Activated T-helper 2 cell treated with anti-CD3 and anti-CD28 coated beads, Interferon-gamma antibody, Interleukin-2, Interleukin-4, amounts not matched to agents 10 μg/mL and 5 μg/mL and 100 μg/mL, durations not matched to agents 14 hours and 24 hours and 36 hours (primary cell): ENCODE results near the gene INHBA. TPM values are rescaled to one million over a fixed set of nuclear protein-coding genes. Genes with fewer than 3 reads are reported as not detected.

Experiments used
- DNase-seq: peaks from one replicate; pipeline ENCODE4 v3.0.0; 2021; ENCODE audit warnings: low spot score
- H3K27ac Mint-ChIP-seq: one replicate; pipeline ENCODE4 v1.8.0; 2021; ENCODE audit warnings: mixed read lengths
- H3K27me3 Mint-ChIP-seq: one replicate; pipeline ENCODE4 v1.8.0; 2021; ENCODE audit warnings: low read depth, mixed read lengths
- H3K36me3 Mint-ChIP-seq: one replicate; pipeline ENCODE4 v1.8.0; 2021; ENCODE audit warnings: low read depth, mixed read lengths
- H3K4me1 Mint-ChIP-seq: one replicate; pipeline ENCODE4 v1.8.0; 2021; ENCODE audit warnings: low read depth, mixed read lengths
- H3K4me3 Mint-ChIP-seq: one replicate; pipeline ENCODE4 v1.8.0; 2021; ENCODE audit warnings: low read depth, mild to moderate bottlenecking, moderate library complexity, mixed read lengths
- H3K9me3 Mint-ChIP-seq: one replicate; pipeline ENCODE4 v1.8.0; 2021; ENCODE audit warnings: mixed read lengths
- intact Hi-C: fragments of 100-400 bp; cut with micrococcal nuclease; formaldehyde crosslinking; loops from one replicate; pipeline ENCODE4 v1.15.1; 2023
- total RNA-seq: library from RNA; stranded (reverse); gene quantifications from 2 replicates; pipeline ENCODE4 v1.2.3, GENCODE V29; 2022

Gene INHBA
- total RNA-seq, 1 donor from 2014 or later: 1.0 TPM

GRCh38 chr7:41656366-41656765 lies 46.5 kb downstream of the INHBA start:
- intact Hi-C loops: no loop called here
- no peak for DNase-seq
- Mint-ChIP-seq H3K4me3 (no peak overlapping the region), H3K9me3 (no peaks in the 10 kb centered on the region), H3K36me3 (no peaks in the 10 kb centered on the region), H3K4me1 (no peaks in the 10 kb centered on the region), H3K27me3 (no peaks in the 10 kb centered on the region), H3K27ac (no peak overlapping the region)

GRCh38 chr7:41655426-41655825 lies 47.5 kb downstream of the INHBA start:
- DNase-seq: no peak
- Mint-ChIP-seq H3K36me3 (no peaks in the 10 kb centered on the region), H3K4me1 (no peaks in the 10 kb centered on the region), H3K27ac (no peak overlapping the region), H3K4me3 (no peak overlapping the region), H3K9me3 (no peaks in the 10 kb centered on the region), H3K27me3 (no peaks in the 10 kb centered on the region)
- intact Hi-C loops: no loop called here

- H3K36me3 Mint-ChIP-seq: no peaks in the 10 kb centered on the region
- DNase-seq: no peak
- H3K27me3 Mint-ChIP-seq: no peaks in the 10 kb centered on the region
- no peaks in the 10 kb centered on the region for H3K4me1 Mint-ChIP-seq
- no peak overlapping the region for H3K4me3 Mint-ChIP-seq
- no peaks in the 10 kb centered on the region for H3K9me3 Mint-ChIP-seq
- intact Hi-C loops: no loop called here
- H3K27ac Mint-ChIP-seq: no peak overlapping the region
Measured at GRCh38 chr7:41652267-41652666, 50.6 kb downstream of the INHBA start.

- intact Hi-C loops: no loop called here
- DNase-seq: no peak
- Mint-ChIP-seq H3K27me3 (no peaks in the 10 kb centered on the region), H3K27ac (no peak overlapping the region), H3K36me3 (no peaks in the 10 kb centered on the region), H3K4me3 (no peak overlapping the region), H3K9me3 (no peaks in the 10 kb centered on the region), H3K4me1 (no peaks in the 10 kb centered on the region)
Measured at GRCh38 chr7:41648501-41648900, 54.4 kb downstream of the INHBA start.

- Mint-ChIP-seq H3K36me3 (no peaks in the 10 kb centered on the region), H3K4me1 (no peaks in the 10 kb centered on the region), H3K9me3 (peaks cover 10% of the 10 kb centered on the region), H3K27ac (no peak overlapping the region), H3K27me3 (no peaks in the 10 kb centered on the region), H3K4me3 (no peak overlapping the region)
- no peak for DNase-seq
- intact Hi-C loops: no loop called here
Measured at GRCh38 chr7:41643616-41644015, 59.3 kb downstream of the INHBA start.

GRCh38 chr7:41641665-41642014 lies 61.2 kb downstream of the INHBA start:
- intact Hi-C loops: no loop called here
- peaks cover 10% of the 10 kb centered on the region for H3K9me3 Mint-ChIP-seq
- no peak for DNase-seq
- H3K4me1 Mint-ChIP-seq: no peaks in the 10 kb centered on the region
- H3K27me3 Mint-ChIP-seq: no peaks in the 10 kb centered on the region
- no peak overlapping the region for H3K27ac Mint-ChIP-seq
- no peaks in the 10 kb centered on the region for H3K36me3 Mint-ChIP-seq
- H3K4me3 Mint-ChIP-seq: no peak overlapping the region

- H3K36me3 Mint-ChIP-seq: no peaks in the 10 kb centered on the region
- no peaks in the 10 kb centered on the region for H3K4me1 Mint-ChIP-seq
- DNase-seq: no peak
- no peak overlapping the region for H3K27ac Mint-ChIP-seq
- intact Hi-C loops: no loop called here
- peaks cover 10% of the 10 kb centered on the region for H3K9me3 Mint-ChIP-seq
- H3K4me3 Mint-ChIP-seq: no peak overlapping the region
- H3K27me3 Mint-ChIP-seq: no peaks in the 10 kb centered on the region
Measured at GRCh38 chr7:41641011-41641664, 61.8 kb downstream of the INHBA start.

- DNase-seq: no peak
- H3K4me1 Mint-ChIP-seq: no peaks in the 10 kb centered on the region
- no peak overlapping the region for H3K4me3 Mint-ChIP-seq
- H3K9me3 Mint-ChIP-seq: peaks cover 10% of the 10 kb centered on the region
- H3K27me3 Mint-ChIP-seq: no peaks in the 10 kb centered on the region
- H3K36me3 Mint-ChIP-seq: no peaks in the 10 kb centered on the region
- no peak overlapping the region for H3K27ac Mint-ChIP-seq
- intact Hi-C loops: no loop called here
Measured at GRCh38 chr7:41640487-41640886, 62.4 kb downstream of the INHBA start.

- no peaks in the 10 kb centered on the region for H3K4me1 Mint-ChIP-seq
- no peaks in the 10 kb centered on the region for H3K27me3 Mint-ChIP-seq
- no peak for DNase-seq
- H3K36me3 Mint-ChIP-seq: no peaks in the 10 kb centered on the region
- peaks cover 10% of the 10 kb centered on the region for H3K9me3 Mint-ChIP-seq
- no peak overlapping the region for H3K27ac Mint-ChIP-seq
- intact Hi-C loops: no loop called here
- no peak overlapping the region for H3K4me3 Mint-ChIP-seq
Measured at GRCh38 chr7:41637049-41637448, 65.8 kb downstream of the INHBA start.
